ENCODE data around the gene MARK4.
"Not testable (repeated sequence)": the region's sequence is repeated elsewhere in the genome, so short reads cannot be mapped to it uniquely, and the experiment has no call there.

Gene MARK4

GRCh38 chr19:45244133-45244794, 6.8 kb upstream of the MARK4 start:
- DNase-seq, result no peak

- DNase-seq, result no peak
Observed at GRCh38 chr19:45245334-45245787, 5.7 kb upstream of the MARK4 start, which contains the start of gene EXOC3L2. Gene EXOC3L2, minus strand, starts transcription at chr19:45245407. Its CDS starts 6,362 bp downstream, at chr19:45239045.

- DNase-seq, result no peak
Observed at GRCh38 chr19:45245826-45246225, 5.2 kb upstream of the MARK4 start.

- no peak for DNase-seq
Observed at GRCh38 chr19:45247136-45247535, 3.9 kb upstream of the MARK4 start.

- no peak for DNase-seq
Observed at GRCh38 chr19:45249261-45250033, 1.6 kb upstream of the MARK4 start.

GRCh38 chr19:45250216-45250831, 747 bp upstream of the MARK4 start:
- no peak for DNase-seq

- no peak for DNase-seq
Observed at GRCh38 chr19:45251452-45252354, 632 bp downstream of the MARK4 start.

GRCh38 chr19:45253396-45254027, 2.4 kb downstream of the MARK4 start:
- no peak for DNase-seq

- DNase-seq, result no peak
Observed at GRCh38 chr19:45254044-45254531, 3.0 kb downstream of the MARK4 start.

GRCh38 chr19:45255611-45256157, 4.6 kb downstream of the MARK4 start:
- DNase-seq, result no peak

GRCh38 chr19:45256836-45257235, 5.8 kb downstream of the MARK4 start:
- no peak for DNase-seq

GRCh38 chr19:45258862-45259261, 7.8 kb downstream of the MARK4 start:
- no peak for DNase-seq

GRCh38 chr19:45262570-45262969, 11.5 kb downstream of the MARK4 start:
- DNase-seq, result no peak

- no peak for DNase-seq
Observed at GRCh38 chr19:45263013-45263412, 11.9 kb downstream of the MARK4 start.

- no peak for DNase-seq
Observed at GRCh38 chr19:45264781-45265317, 13.8 kb downstream of the MARK4 start.

GRCh38 chr19:45265375-45265774, 14.3 kb downstream of the MARK4 start:
- DNase-seq, result no peak

- DNase-seq, result no peak
Observed at GRCh38 chr19:45267296-45267695, 16.2 kb downstream of the MARK4 start.

- DNase-seq, result not testable (repeated sequence)
Observed at GRCh38 chr19:45269939-45270338, 18.9 kb downstream of the MARK4 start.

- no peak for DNase-seq
Observed at GRCh38 chr19:45271098-45271734, 20.1 kb downstream of the MARK4 start.

- DNase-seq, result no peak
Observed at GRCh38 chr19:45271735-45272108, 20.7 kb downstream of the MARK4 start.

GRCh38 chr19:45273521-45273855, 22.4 kb downstream of the MARK4 start:
- no peak for DNase-seq
